ENCODE measurements around the gene PPP6R3.

PPP6R3 gene

DNA sequence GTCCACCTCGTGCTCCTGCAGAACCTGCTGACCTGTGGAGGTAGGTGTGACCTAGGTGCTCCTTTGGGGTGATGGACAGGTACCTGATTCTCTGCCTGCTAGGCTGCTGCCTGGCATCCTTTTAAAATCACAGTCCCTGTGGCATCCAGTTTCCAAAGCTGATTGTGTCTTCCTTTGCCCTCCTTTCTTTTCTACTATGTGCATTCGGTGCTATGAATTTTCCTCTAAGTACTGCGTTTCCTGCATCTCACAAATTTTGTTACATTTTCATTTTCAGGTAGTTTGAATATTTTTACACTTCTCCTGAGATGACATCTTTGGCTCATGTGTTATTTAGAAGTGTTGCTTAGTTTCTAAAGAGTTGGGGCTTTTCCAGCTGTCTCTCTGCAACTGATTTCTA is 30.9 kb upstream of the PPP6R3 start:
- no peaks in the 10 kb centered on the region for H3K79me2 ChIP-seq (ENCODE audit: insufficient read depth, low read depth)
- H3K9ac ChIP-seq: no peak overlapping the region
- no peaks in the 10 kb centered on the region for H3K4me1 ChIP-seq (ENCODE audit: low read depth, poor library complexity, severe bottlenecking)
- H2AFZ ChIP-seq (ENCODE audit: low read depth): no peak overlapping the region
- H4K20me1 ChIP-seq (ENCODE audit: insufficient read depth): no peaks in the 10 kb centered on the region
- H3K27ac ChIP-seq: no peak overlapping the region
- no peaks in the 10 kb centered on the region for H3K36me3 ChIP-seq (ENCODE audit: insufficient read depth)
- no peak for TF ChIP-seq CTCF (conservative IDR thresholded peaks at IDR 0.05; ENCODE audit: low read depth, low read length)
- H3K27me3 ChIP-seq (ENCODE audit: insufficient read depth, low read depth): no peaks in the 10 kb centered on the region
- H3K4me2 ChIP-seq: no peak overlapping the region
- H3K4me3 ChIP-seq (IDR thresholded peaks at IDR 0.05; ENCODE audit: insufficient read depth, low read depth, low read length): no peak overlapping the region

- no peak for TF ChIP-seq CTCF (conservative IDR thresholded peaks at IDR 0.05; ENCODE audit: low read depth, low read length)
- H3K36me3 ChIP-seq (ENCODE audit: insufficient read depth): no peaks in the 10 kb centered on the region
- no peak overlapping the region for H3K27ac ChIP-seq
- H4K20me1 ChIP-seq (ENCODE audit: insufficient read depth): no peaks in the 10 kb centered on the region
- H3K27me3 ChIP-seq (ENCODE audit: insufficient read depth, low read depth): no peaks in the 10 kb centered on the region
- H3K9ac ChIP-seq: no peak overlapping the region
- no peaks in the 10 kb centered on the region for H3K79me2 ChIP-seq (ENCODE audit: insufficient read depth, low read depth)
- no peaks in the 10 kb centered on the region for H3K4me1 ChIP-seq (ENCODE audit: low read depth, poor library complexity, severe bottlenecking)
- no peak overlapping the region for H3K4me2 ChIP-seq
- H2AFZ ChIP-seq (ENCODE audit: low read depth): no peak overlapping the region
- no peak overlapping the region for H3K4me3 ChIP-seq (IDR thresholded peaks at IDR 0.05; ENCODE audit: insufficient read depth, low read depth, low read length)
These were observed 30.2 kb upstream of the PPP6R3 start for GRCh38 chr11:68430384-68430783.

GRCh38 chr11:68430801-68431200 is 29.8 kb upstream of the PPP6R3 start:
- Histone ChIP-seq H3K36me3 (ENCODE audit: insufficient read depth) (no peaks in the 10 kb centered on the region), H3K9ac (no peak overlapping the region), H3K4me3 (IDR thresholded peaks at IDR 0.05; ENCODE audit: insufficient read depth, low read depth, low read length) (no peak overlapping the region), H2AFZ (ENCODE audit: low read depth) (no peak overlapping the region), H4K20me1 (ENCODE audit: insufficient read depth) (no peaks in the 10 kb centered on the region), H3K4me2 (no peak overlapping the region), H3K27ac (no peak overlapping the region), H3K79me2 (ENCODE audit: insufficient read depth, low read depth) (no peaks in the 10 kb centered on the region), H3K27me3 (ENCODE audit: insufficient read depth, low read depth) (no peaks in the 10 kb centered on the region), H3K4me1 (ENCODE audit: low read depth, poor library complexity, severe bottlenecking) (no peaks in the 10 kb centered on the region)
- no peak for TF ChIP-seq CTCF (conservative IDR thresholded peaks at IDR 0.05; ENCODE audit: low read depth, low read length)

GRCh38 chr11:68431984-68432645 is 28.4 kb upstream of the PPP6R3 start:
- Histone ChIP-seq H3K9ac (no peak overlapping the region), H3K36me3 (ENCODE audit: insufficient read depth) (no peaks in the 10 kb centered on the region), H3K4me3 (IDR thresholded peaks at IDR 0.05; ENCODE audit: insufficient read depth, low read depth, low read length) (no peak overlapping the region), H3K4me1 (ENCODE audit: low read depth, poor library complexity, severe bottlenecking) (no peaks in the 10 kb centered on the region), H3K4me2 (no peak overlapping the region), H2AFZ (ENCODE audit: low read depth) (no peak overlapping the region), H3K27ac (no peak overlapping the region), H3K79me2 (ENCODE audit: insufficient read depth, low read depth) (no peaks in the 10 kb centered on the region), H3K27me3 (ENCODE audit: insufficient read depth, low read depth) (no peaks in the 10 kb centered on the region), H4K20me1 (ENCODE audit: insufficient read depth) (no peaks in the 10 kb centered on the region)
- no peak for TF ChIP-seq CTCF (conservative IDR thresholded peaks at IDR 0.05; ENCODE audit: low read depth, low read length)

All from KMS-11 (cell line).